GM10266 (cell line): ENCODE measurements around the gene SEPTIN8.

Experiments
- DNase-seq: peaks from one replicate; pipeline ENCODE4 v3.0.0; 2012; ENCODE audit errors: extremely low spot score
- TF ChIP-seq, protein P1 (sequence below): IDR thresholded peaks from 2 replicates; pipeline ENCODE4 v1.5.1; 2012; ENCODE audit warnings: mild to moderate bottlenecking, low read depth; ENCODE audit not compliant: control insufficient read depth, insufficient read depth; ENCODE audit errors: missing control alignments

SEPTIN8 gene

GRCh38 chr5:132778856-132779255 is 1.8 kb upstream of the SEPTIN8 start:
- TF ChIP-seq, protein P1, sequence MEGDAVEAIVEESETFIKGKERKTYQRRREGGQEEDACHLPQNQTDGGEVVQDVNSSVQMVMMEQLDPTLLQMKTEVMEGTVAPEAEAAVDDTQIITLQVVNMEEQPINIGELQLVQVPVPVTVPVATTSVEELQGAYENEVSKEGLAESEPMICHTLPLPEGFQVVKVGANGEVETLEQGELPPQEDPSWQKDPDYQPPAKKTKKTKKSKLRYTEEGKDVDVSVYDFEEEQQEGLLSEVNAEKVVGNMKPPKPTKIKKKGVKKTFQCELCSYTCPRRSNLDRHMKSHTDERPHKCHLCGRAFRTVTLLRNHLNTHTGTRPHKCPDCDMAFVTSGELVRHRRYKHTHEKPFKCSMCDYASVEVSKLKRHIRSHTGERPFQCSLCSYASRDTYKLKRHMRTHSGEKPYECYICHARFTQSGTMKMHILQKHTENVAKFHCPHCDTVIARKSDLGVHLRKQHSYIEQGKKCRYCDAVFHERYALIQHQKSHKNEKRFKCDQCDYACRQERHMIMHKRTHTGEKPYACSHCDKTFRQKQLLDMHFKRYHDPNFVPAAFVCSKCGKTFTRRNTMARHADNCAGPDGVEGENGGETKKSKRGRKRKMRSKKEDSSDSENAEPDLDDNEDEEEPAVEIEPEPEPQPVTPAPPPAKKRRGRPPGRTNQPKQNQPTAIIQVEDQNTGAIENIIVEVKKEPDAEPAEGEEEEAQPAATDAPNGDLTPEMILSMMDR: no peak
- DNase-seq: no peak

- TF ChIP-seq, protein P1: no peak
Observed at GRCh38 chr5:132778129-132778528, 1.1 kb upstream of the SEPTIN8 start.

GRCh38 chr5:132776938-132777208 is 166 bp downstream of the SEPTIN8 start:
- DNase-seq: no peak
- TF ChIP-seq, protein P1: no peak

More at GRCh38 chr5:132778129-132778528, 1.1 kb upstream of the SEPTIN8 start:
- no peak for DNase-seq

- TF ChIP-seq, protein P1: no peak
- peak; percentile 47 for DNase-seq
Observed at GRCh38 chr5:132776131-132776937, 705 bp downstream of the SEPTIN8 start.

- TF ChIP-seq, protein P1: no peak
- no peak for DNase-seq
Observed at GRCh38 chr5:132775476-132775961, 1.5 kb downstream of the SEPTIN8 start.

DNA sequence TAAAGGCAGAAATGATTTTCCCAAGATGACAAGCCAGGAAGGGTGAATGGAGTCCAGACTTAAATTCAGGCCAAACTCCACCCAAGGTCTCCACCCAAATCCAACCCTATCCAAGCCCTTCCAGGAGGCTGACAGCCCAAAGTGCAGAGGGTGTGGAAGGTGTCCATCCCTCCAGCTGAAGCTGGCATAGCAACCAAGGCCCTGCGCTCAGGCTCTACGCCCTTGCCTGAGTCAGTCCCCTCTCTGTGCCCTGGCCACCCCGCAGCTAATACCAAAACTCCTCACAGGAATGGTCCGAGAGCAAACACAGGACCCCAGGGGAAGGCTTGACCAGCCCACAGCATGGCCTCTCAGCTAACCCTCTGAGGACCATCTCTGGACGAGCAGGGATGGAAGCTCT is 2.1 kb downstream of the SEPTIN8 start:
- DNase-seq: no peak
- TF ChIP-seq, protein P1: no peak

- TF ChIP-seq, protein P1: no peak
- no peak for DNase-seq
Observed at GRCh38 chr5:132774406-132774805, 2.6 kb downstream of the SEPTIN8 start.
